ENCODE measurements around the gene SORBS1. TPM values are rescaled to one million over a fixed set of nuclear protein-coding genes. Genes with fewer than 3 reads are reported as not detected.
A peak's percentile ranks its signal among the peaks of the same experiment; 100 is the strongest.

SORBS1 gene
- total RNA-seq, 6 experiments from 2014 or later = 56.4 to 97.9 (median 76.5) TPM

DNA sequence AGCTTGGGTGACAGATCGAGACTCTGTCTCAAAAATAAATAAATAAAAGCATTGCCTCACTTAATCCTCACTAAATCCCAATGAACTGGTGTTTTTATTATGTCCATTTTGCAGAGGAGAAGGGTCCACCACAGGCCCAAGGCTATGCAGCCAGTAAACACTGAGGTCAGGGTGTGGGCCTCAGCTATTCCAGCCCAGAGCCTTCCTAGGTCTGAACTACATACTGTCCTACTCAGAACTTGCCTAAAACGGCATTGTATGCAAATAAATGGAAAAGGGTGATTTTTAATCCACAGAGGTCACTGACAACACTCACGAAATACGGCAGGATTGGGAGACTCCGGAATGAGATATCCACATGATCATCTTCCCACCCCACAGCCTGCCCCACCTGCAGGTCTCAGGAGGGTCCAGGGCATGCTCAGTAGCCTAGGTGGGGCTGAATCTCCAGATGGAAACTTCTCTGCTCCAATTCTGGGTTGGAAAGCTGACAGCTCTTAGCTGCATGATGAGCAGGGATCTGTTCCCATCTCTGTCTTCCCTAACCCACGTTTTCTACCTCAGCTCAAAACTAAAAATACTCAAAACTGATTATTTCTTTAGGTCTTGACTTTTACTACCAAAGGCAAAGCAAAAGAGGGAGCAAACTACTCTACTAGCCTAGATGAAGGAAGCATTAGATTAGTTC lies 121.0 kb downstream of the SORBS1 start:
- H3K27ac ChIP-seq = peak overlapping the region; percentile 35 to 51 (median 49)
- no peaks in the 10 kb centered on the region for H3K27me3 ChIP-seq
- 68% methylated on average over 6 of the region's 6 CpGs for WGBS (ENCODE audit: insufficient coverage, low coverage, low lambda C conversion rate, missing lambda C conversion rate)
- intact Hi-C loops (cut with DNase I) = no loop called here
- ATAC-seq (no peak), DNase-seq (no peak)
- no peaks in the 10 kb centered on the region for H3K9me3 ChIP-seq
- H3K4me1 ChIP-seq = peaks cover 0 to 41% (median 16%) of the 10 kb centered on the region in 4 donors
- TF ChIP-seq POLR2A (IDR thresholded peaks at IDR 0.05) = no peak
- TF ChIP-seq, protein P1, sequence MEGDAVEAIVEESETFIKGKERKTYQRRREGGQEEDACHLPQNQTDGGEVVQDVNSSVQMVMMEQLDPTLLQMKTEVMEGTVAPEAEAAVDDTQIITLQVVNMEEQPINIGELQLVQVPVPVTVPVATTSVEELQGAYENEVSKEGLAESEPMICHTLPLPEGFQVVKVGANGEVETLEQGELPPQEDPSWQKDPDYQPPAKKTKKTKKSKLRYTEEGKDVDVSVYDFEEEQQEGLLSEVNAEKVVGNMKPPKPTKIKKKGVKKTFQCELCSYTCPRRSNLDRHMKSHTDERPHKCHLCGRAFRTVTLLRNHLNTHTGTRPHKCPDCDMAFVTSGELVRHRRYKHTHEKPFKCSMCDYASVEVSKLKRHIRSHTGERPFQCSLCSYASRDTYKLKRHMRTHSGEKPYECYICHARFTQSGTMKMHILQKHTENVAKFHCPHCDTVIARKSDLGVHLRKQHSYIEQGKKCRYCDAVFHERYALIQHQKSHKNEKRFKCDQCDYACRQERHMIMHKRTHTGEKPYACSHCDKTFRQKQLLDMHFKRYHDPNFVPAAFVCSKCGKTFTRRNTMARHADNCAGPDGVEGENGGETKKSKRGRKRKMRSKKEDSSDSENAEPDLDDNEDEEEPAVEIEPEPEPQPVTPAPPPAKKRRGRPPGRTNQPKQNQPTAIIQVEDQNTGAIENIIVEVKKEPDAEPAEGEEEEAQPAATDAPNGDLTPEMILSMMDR (IDR thresholded peaks at IDR 0.05) = no peak
- H3K4me3 ChIP-seq = no peak overlapping the region
- H3K36me3 ChIP-seq = peaks cover 0 to 19% (median 5%) of the 10 kb centered on the region in 4 donors

DNA sequence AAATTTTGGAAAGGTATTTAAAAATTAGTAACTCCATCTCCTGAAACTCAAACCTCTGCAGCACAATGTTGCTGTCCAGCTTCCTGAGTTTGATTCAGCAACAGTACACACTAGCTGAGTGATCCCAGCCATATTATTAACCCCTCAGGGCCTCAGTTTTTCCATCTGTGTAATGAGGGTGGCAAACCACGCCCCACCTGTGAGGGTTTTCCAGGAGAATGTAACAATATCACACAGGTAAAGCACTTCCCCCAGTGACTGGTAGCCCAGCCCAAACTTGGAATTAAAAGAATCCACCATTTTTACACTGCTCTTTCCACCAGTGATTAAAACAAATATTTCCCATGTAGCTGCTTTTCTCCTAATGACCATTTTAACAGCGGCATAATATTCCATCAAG lies 122.4 kb downstream of the SORBS1 start:
- intact Hi-C loops (cut with DNase I) = loop anchor here in 1 of 2 donors (10.0 kb wide), 1 partner anchor 126 kb away; the partner anchor contains the start of gene SORBS1
- Histone ChIP-seq H3K4me1 (peaks cover 0 to 41% (median 12%) of the 10 kb centered on the region in 4 donors), H3K9me3 (no peaks in the 10 kb centered on the region), H3K4me3 (no peak overlapping the region), H3K27ac (no peak overlapping the region), H3K27me3 (no peaks in the 10 kb centered on the region), H3K36me3 (peaks cover 0 to 19% (median 5%) of the 10 kb centered on the region in 4 donors)
- TF ChIP-seq POLR2A (IDR thresholded peaks at IDR 0.05) = no peak
- TF ChIP-seq, protein P1 (IDR thresholded peaks at IDR 0.05) = no peak
- DNase-seq (no peak), ATAC-seq (no peak)
- WGBS (ENCODE audit: insufficient coverage, low coverage, low lambda C conversion rate, missing lambda C conversion rate) = 100% methylated on average over 2 of the region's 2 CpGs

DNA sequence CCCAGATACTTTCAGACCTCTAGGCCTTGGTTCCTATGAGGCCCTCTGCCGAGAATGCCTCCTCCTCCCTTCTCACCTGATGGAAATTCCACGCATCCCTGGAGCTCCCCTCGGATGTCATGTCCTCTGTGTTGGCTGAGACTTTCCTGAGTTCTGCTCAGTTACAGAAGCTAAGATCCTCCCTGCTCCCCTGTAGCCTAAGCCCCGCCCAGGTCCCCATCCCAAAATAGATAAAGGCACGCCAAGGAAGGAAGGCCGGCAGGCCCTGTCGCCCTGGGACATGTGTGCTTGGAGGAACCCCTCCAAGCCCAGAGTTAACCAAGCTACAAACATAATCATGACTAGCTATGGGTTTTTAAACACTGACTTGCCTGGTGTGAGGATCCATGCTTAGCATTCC lies 123.5 kb downstream of the SORBS1 start:
- Histone ChIP-seq H3K9me3 (no peaks in the 10 kb centered on the region), H3K27ac (peak overlapping the region in 1 of 3 donors; percentile 25), H3K4me1 (peaks cover 0 to 36% (median 10%) of the 10 kb centered on the region in 4 donors), H3K36me3 (peaks cover 0 to 19% (median 5%) of the 10 kb centered on the region in 4 donors), H3K27me3 (no peaks in the 10 kb centered on the region), H3K4me3 (no peak overlapping the region)
- ATAC-seq = no peak
- no peak for DNase-seq
- intact Hi-C loops (cut with DNase I) = loop anchor here in 1 of 2 donors (10.0 kb wide), 1 partner anchor 127 kb away; the partner anchor contains the start of gene SORBS1
- WGBS (ENCODE audit: insufficient coverage, low coverage, low lambda C conversion rate, missing lambda C conversion rate) = 68% methylated on average over 5 of the region's 7 CpGs
- no peak for TF ChIP-seq POLR2A (IDR thresholded peaks at IDR 0.05)
- TF ChIP-seq, protein P1 (IDR thresholded peaks at IDR 0.05) = no peak

DNA sequence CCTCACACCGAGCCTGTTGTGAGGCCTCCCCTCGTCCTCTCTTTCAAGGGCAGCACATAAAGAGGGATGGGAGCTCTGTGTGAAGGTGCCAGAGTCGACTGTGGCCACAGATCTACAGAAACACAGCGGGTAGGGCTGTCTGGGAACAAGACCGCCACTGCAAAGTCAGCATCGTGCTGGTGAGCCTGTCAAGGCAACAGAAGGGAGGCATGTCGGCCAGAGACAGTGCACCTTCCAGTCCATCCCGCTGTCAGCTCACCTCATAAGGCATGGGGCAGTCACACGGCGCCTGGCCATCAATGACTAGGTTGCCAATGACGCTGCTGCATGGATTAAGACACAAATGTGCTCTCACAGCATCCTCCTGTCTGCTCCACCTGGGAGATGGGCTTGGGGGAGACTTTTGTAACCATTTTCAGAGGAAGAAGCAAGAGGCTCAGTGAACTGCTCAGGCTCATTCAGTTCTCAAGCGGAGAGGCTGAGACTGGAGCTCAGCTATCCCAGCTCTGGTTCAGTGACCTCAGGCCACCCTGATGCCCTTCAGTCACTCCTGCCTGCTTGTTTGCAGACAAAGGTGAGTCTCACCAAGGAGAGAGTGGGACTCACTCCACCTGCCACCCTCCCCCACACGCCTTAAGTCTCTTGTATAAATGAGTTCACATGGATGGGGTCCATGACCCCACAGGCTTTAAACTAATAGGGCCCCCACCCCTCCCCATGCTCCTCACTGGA lies 125.5 kb downstream of the SORBS1 start:
- DNase-seq (peak in 2 of 3 donors; percentile 73 to 79), ATAC-seq (peak; percentile 57 to 87 (median 83))
- intact Hi-C loops (cut with DNase I) = loop anchor here in 1 of 2 donors (10.0 kb wide), 1 partner anchor 129 kb away; the partner anchor contains the start of gene SORBS1
- Histone ChIP-seq H3K9me3 (no peaks in the 10 kb centered on the region), H3K36me3 (peaks cover 0 to 19% (median 7%) of the 10 kb centered on the region in 4 donors), H3K27ac (peak overlapping the region; percentile 53 to 81 (median 73)), H3K27me3 (no peaks in the 10 kb centered on the region), H3K4me1 (peaks cover 0 to 29% (median 10%) of the 10 kb centered on the region in 4 donors), H3K4me3 (no peak overlapping the region)
- no peak for TF ChIP-seq POLR2A (IDR thresholded peaks at IDR 0.05)
- WGBS (ENCODE audit: insufficient coverage, low coverage, low lambda C conversion rate, missing lambda C conversion rate) = 50% methylated on average over 1 of the region's 13 CpGs
